GM10248 (cell line): ENCODE results near the gene COMT.

Experiments used
- CTCF ChIA-PET: fragments of 300-600 bp; sonication (Branson Sonifier 250); formaldehyde crosslinking; extraction: SDS; loops from one replicate; lab custom pipeline; 2021; ENCODE audit warnings: antibody characterized with exemption; lab: Yijun Ruan, JAX
- POLR2A ChIA-PET: fragments of 350-650 bp; sonication (Branson Sonifier 250); formaldehyde crosslinking; extraction: SDS; loops from one replicate; lab custom pipeline; 2020; ENCODE audit warnings: antibody characterized with exemption; lab: Yijun Ruan, JAX
- DNase-seq: peaks from one replicate; pipeline ENCODE4 v3.0.0; 2012; ENCODE audit errors: extremely low spot score
- TF ChIP-seq, protein P1 (sequence below): IDR thresholded peaks from 2 replicates; pipeline ENCODE4 v1.5.1; 2012; ENCODE audit warnings: mild to moderate bottlenecking, low read depth; ENCODE audit errors: extremely low read depth, missing control alignments, control extremely low read depth

Gene COMT

DNA sequence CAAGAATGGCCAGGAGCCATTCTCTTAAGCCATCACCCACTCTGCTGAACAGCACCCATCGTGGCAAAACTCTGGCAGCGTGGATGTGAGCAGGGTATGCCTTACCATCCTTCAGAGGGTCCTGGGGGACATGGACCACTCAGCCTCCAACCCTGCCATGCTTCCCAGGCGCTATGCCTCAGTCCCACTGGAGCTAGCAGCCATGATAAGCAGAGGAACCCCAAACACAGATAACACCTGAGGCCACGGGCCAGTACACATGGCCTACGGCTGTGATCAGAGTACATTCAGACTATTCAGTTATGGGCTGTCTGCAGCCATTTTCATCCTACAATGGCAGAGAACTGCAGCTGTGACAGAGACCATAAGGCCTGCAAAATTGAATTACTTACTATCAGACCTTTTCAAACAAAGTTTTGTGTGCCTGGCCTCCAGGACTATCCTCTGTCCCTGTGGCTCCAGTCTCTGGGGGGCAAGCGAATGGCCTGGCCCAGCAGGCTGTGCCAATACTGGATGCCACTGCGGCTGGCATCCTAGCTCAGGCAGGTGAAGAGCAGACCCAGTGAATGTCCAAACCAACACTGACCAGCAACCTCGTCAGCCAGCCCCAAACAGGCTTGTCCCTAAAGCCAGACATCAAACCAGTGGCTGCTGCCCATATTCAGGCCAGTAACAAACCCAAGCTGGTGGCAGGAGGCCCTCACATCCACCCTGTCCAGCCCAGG lies 68.2 kb downstream of the COMT start:
- TF ChIP-seq, protein P1, sequence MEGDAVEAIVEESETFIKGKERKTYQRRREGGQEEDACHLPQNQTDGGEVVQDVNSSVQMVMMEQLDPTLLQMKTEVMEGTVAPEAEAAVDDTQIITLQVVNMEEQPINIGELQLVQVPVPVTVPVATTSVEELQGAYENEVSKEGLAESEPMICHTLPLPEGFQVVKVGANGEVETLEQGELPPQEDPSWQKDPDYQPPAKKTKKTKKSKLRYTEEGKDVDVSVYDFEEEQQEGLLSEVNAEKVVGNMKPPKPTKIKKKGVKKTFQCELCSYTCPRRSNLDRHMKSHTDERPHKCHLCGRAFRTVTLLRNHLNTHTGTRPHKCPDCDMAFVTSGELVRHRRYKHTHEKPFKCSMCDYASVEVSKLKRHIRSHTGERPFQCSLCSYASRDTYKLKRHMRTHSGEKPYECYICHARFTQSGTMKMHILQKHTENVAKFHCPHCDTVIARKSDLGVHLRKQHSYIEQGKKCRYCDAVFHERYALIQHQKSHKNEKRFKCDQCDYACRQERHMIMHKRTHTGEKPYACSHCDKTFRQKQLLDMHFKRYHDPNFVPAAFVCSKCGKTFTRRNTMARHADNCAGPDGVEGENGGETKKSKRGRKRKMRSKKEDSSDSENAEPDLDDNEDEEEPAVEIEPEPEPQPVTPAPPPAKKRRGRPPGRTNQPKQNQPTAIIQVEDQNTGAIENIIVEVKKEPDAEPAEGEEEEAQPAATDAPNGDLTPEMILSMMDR: no peak
- POLR2A ChIA-PET: no interaction called here
- DNase-seq: no peak
- CTCF ChIA-PET: interaction anchor here (1.3 kb wide), 1 partner anchor 40 kb away, joined by 3 read pairs; no protein-coding TSS in a partner anchor

DNA sequence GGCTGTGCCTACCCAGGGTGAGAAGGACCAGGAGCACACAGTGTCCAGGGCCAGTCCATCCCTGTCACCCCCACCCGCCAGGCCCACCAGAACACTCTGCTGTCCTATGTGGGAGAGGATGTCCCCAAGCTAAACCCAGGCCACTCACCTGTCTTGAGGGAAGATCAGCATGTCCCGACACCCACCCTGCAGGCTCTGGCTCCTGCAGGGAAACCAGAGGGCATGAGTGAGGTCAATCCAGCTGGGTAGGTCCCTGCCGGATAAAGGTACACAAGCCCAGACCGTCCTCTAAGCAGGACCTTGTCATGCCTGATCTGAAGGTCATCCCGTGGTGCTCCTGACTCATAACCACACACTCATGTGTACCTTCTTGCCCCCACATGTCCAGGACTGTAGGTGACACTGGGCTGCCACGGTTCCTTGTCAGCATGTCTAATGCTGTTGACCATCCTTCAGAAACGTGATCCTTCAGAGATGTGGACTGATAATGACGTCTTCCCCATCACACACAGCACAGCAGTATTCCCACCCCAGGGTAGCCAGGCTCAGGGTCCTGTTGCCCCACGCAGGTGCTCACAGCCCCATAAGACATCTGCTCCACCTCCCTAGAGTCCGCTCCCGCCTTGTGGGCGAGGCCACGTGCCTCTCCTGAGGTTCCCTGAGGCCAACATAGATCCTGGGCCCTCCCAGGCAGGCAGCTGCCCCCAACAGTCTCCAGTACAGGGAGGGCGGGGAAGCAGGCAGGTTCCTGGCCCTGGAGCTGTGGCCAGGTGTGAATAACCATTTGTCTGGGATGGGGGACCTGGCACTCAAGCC lies 68.9 kb downstream of the COMT start:
- TF ChIP-seq, protein P1: no peak
- ChIA-PET CTCF (interaction anchor here (0.9 to 1.8 kb wide), 4 partner anchors 16 to 41 kb away, joined by 3 to 5 read pairs (median 4); no protein-coding TSS in a partner anchor), POLR2A (no interaction called here)
- DNase-seq: no peak

GRCh38 chr22:20011123-20011992 lies 69.8 kb downstream of the COMT start:
- POLR2A ChIA-PET: interaction anchor here (1.1 kb wide), 1 partner anchor 15 kb away, joined by 3 read pairs; no protein-coding TSS in a partner anchor
- CTCF ChIA-PET: interaction anchor here (0.9 to 4.5 kb wide), 5 partner anchors 15 to 170 kb away, joined by 3 to 54 read pairs (median 4); no protein-coding TSS in a partner anchor
- TF ChIP-seq, protein P1: no peak
- DNase-seq: no peak

DNA sequence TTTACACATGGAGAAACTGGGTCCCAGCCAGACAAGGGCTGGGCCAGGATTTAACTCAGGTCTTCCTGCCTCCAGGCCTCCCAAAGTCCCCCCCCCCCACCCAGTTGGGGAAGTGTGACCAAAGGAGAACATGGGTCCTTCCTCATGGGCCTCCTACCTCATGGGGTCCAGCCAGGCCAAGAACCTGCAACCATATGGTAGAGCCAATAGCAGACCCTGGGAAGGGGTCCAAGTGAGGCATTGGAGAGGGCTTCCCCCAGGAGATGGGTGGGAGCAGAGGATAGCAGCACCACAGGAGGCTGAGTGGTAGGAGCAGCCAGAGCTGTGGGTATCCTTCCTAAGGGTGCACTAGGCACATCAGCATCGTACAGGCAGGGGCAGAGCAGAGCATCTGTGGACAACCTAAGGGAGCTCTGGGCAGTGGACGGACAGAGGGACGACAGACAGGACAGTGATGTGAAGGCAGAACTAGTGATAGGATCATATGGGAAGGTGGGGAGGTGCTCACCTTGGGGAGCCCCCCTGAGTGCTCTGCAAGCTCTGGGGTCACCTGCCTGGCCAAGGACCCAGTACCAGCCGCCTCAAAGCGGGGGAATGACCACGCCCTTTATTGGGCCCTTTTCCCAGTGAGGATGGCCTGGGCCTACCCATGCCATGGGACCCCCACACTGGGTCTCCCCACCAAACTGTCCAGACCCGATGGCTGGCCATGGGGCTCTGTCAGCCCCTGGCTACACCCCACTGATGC lies 70.6 kb downstream of the COMT start:
- TF ChIP-seq, protein P1: no peak
- CTCF ChIA-PET: interaction anchor here (1.3 to 4.5 kb wide), 10 partner anchors 10 to 282 kb away, joined by 3 to 54 read pairs (median 6); no protein-coding TSS in a partner anchor
- DNase-seq: no peak

GRCh38 chr22:20012741-20013331 lies 71.3 kb downstream of the COMT start:
- no peak for DNase-seq
- POLR2A ChIA-PET: no interaction called here
- TF ChIP-seq, protein P1: no peak
- CTCF ChIA-PET: interaction anchor here (0.8 to 4.5 kb wide), 15 partner anchors 9 to 282 kb away, joined by 3 to 54 read pairs (median 5); no protein-coding TSS in a partner anchor

More for the DNA sequence above, 70.6 kb downstream of the COMT start:
- POLR2A ChIA-PET: interaction anchor here (1.1 kb wide), 1 partner anchor 14 kb away, joined by 3 read pairs; no protein-coding TSS in a partner anchor
